LNCaP clone FGC (cell line): ENCODE measurements around the gene RNH1.

Source experiments
- DNase-seq: peaks from one replicate; pipeline ENCODE4 v3.0.0-alpha.2; 2011; ENCODE audit warnings: low read depth
- H3K4me3 ChIP-seq: 2 replicates; pipeline ENCODE4 v1.5.1; 2011; ENCODE audit warnings: mild to moderate bottlenecking, low read depth, low read length, control low read depth
- CTCF ChIP-seq: IDR thresholded peaks from 2 replicates; pipeline ENCODE4 v1.5.1; 2012; ENCODE audit warnings: mild to moderate bottlenecking; ENCODE audit not compliant: control insufficient read depth, insufficient read depth; ENCODE audit errors: extremely low read depth

RNH1 gene

GRCh38 chr11:453564-453963 lies 53.5 kb downstream of the RNH1 start:
- no peak overlapping the region for H3K4me3 ChIP-seq
- DNase-seq = no peak
- TF ChIP-seq CTCF = no peak

GRCh38 chr11:452916-453527 lies 54.0 kb downstream of the RNH1 start:
- DNase-seq = no peak
- TF ChIP-seq CTCF = no peak
- H3K4me3 ChIP-seq = no peak overlapping the region

- no peak for TF ChIP-seq CTCF
- no peak for DNase-seq
- H3K4me3 ChIP-seq = no peak overlapping the region
Observed at GRCh38 chr11:452203-452744, 54.8 kb downstream of the RNH1 start.

- no peak for TF ChIP-seq CTCF
- no peak for DNase-seq
- H3K4me3 ChIP-seq = peak overlapping the region; percentile 88
Observed at GRCh38 chr11:451738-452137, 55.3 kb downstream of the RNH1 start.

- H3K4me3 ChIP-seq = peak overlapping the region; percentile 88
- peak; percentile 70 for TF ChIP-seq CTCF
- DNase-seq = peak; percentile 34
Observed at GRCh38 chr11:450809-451451, 56.1 kb downstream of the RNH1 start.

- peak; percentile 87 for DNase-seq
- TF ChIP-seq CTCF = no peak
- peak within 1 kb of the TSS; percentile 88 for H3K4me3 ChIP-seq
Observed at GRCh38 chr11:449889-450808, 56.9 kb downstream of the RNH1 start, which contains the start of gene PTDSS2. Gene PTDSS2 (plus strand): TSS chr11:450279. CDS start chr11:450456, 177 bp downstream.
